ENCODE measurements around the gene MARCHF10.

GRCh38 chr17:62707425-62707739, 100.7 kb downstream of the MARCHF10 start:
- TF ChIP-seq POLR2A (IDR thresholded peaks at IDR 0.05; ENCODE audit: low read depth, low read length) (no peak), PAX5 (IDR thresholded peaks at IDR 0.05; ENCODE audit: insufficient read depth, low read length, severe bottlenecking) (no peak), POLR2AphosphoS5 (IDR thresholded peaks at IDR 0.05; ENCODE audit: low read depth, low read length) (no peak)

Measured in GM12891 (cell line).